RPMI7951 (cell line): ENCODE results near the gene MCTP2. TPM values are rescaled to one million over a fixed set of nuclear protein-coding genes. Genes with fewer than 3 reads are reported as not detected.

Experiments
- DNase-seq: peaks from one replicate; pipeline ENCODE4 v3.0.0-alpha.2; 2012; ENCODE audit warnings: low read depth
- total RNA-seq: library from RNA; depleted of rRNA; stranded (reverse); fragments of >200 nt; shearing (Covaris generic); gene quantifications from 2 replicates; pipeline ENCODE4 v1.2.3, GENCODE V29; 2014

The MCTP2 gene
- total RNA-seq, 1 experiment from 2014 or later: 39.5 TPM

GRCh38 chr15:94351031-94351535, 119.7 kb downstream of the MCTP2 start:
- DNase-seq: no peak

- DNase-seq: no peak
Observed at GRCh38 chr15:94352636-94353487, 121.5 kb downstream of the MCTP2 start.

- no peak for DNase-seq
Observed at GRCh38 chr15:94353488-94353820, 122.1 kb downstream of the MCTP2 start.

GRCh38 chr15:94354655-94355054, 123.3 kb downstream of the MCTP2 start:
- DNase-seq: no peak

GRCh38 chr15:94359716-94360115, 128.4 kb downstream of the MCTP2 start:
- no peak for DNase-seq

GRCh38 chr15:94360251-94360685, 128.9 kb downstream of the MCTP2 start:
- DNase-seq: no peak

- no peak for DNase-seq
Observed at GRCh38 chr15:94362385-94363092, 131.2 kb downstream of the MCTP2 start.

- DNase-seq: no peak
Observed at GRCh38 chr15:94363382-94363781, 132.0 kb downstream of the MCTP2 start.

- no peak for DNase-seq
Observed at GRCh38 chr15:94366781-94367180, 135.4 kb downstream of the MCTP2 start.

- no peak for DNase-seq
Observed at GRCh38 chr15:94367726-94368535, 136.6 kb downstream of the MCTP2 start.

GRCh38 chr15:94370206-94370935, 139.0 kb downstream of the MCTP2 start:
- DNase-seq: peak; percentile 13

GRCh38 chr15:94370936-94371285, 139.6 kb downstream of the MCTP2 start:
- no peak for DNase-seq

GRCh38 chr15:94372821-94373220, 141.5 kb downstream of the MCTP2 start:
- no peak for DNase-seq

- no peak for DNase-seq
Observed at GRCh38 chr15:94375997-94376396, 144.6 kb downstream of the MCTP2 start.

GRCh38 chr15:94379986-94380385, 148.6 kb downstream of the MCTP2 start:
- DNase-seq: no peak

- no peak for DNase-seq
Observed at GRCh38 chr15:94380798-94381197, 149.4 kb downstream of the MCTP2 start.

GRCh38 chr15:94381384-94381783, 150.0 kb downstream of the MCTP2 start:
- DNase-seq: no peak

GRCh38 chr15:94383041-94383440, 151.7 kb downstream of the MCTP2 start:
- DNase-seq: no peak

- peak; percentile 83 for DNase-seq
Observed at GRCh38 chr15:94383706-94384105, 152.3 kb downstream of the MCTP2 start.

- no peak for DNase-seq
Observed at GRCh38 chr15:94385441-94385840, 154.1 kb downstream of the MCTP2 start.

- DNase-seq: no peak
Observed at GRCh38 chr15:94386351-94386750, 155.0 kb downstream of the MCTP2 start.

GRCh38 chr15:94387442-94387841, 156.1 kb downstream of the MCTP2 start:
- peak; percentile 13 for DNase-seq
